ENCODE measurements around the gene DHTKD1. TPM values are rescaled to one million over a fixed set of nuclear protein-coding genes. Genes with fewer than 3 reads are reported as not detected.
"Not testable (repeated sequence)": the region's sequence is repeated elsewhere in the genome, so short reads cannot be mapped to it uniquely, and the experiment has no call there.

Gene DHTKD1
- total RNA-seq, 1 donor from 2014 or later = 27.8 TPM

- DNase-seq (ENCODE audit: low read depth in 2 of 2) = no peak
These were observed 5.8 kb upstream of the DHTKD1 start for GRCh38 chr10:12062754-12063482.

- no peak for DNase-seq (ENCODE audit: low read depth in 2 of 2)
These were observed 5.3 kb upstream of the DHTKD1 start for GRCh38 chr10:12063483-12063818.

- no peak for DNase-seq (ENCODE audit: low read depth in 2 of 2)
These were observed 1.4 kb upstream of the DHTKD1 start for GRCh38 chr10:12067336-12067735.

- not testable (repeated sequence) for DNase-seq (ENCODE audit: low read depth in 2 of 2)
These were observed 2.7 kb downstream of the DHTKD1 start for GRCh38 chr10:12071441-12071840.

- no peak for DNase-seq (ENCODE audit: low read depth in 2 of 2)
These were observed 4.8 kb downstream of the DHTKD1 start for GRCh38 chr10:12073526-12073925.

- DNase-seq (ENCODE audit: low read depth in 2 of 2) = no peak
These were observed 8.9 kb downstream of the DHTKD1 start for GRCh38 chr10:12077580-12078180.

GRCh38 chr10:12081470-12081869 lies 12.7 kb downstream of the DHTKD1 start:
- no peak for DNase-seq (ENCODE audit: low read depth in 2 of 2)

- peak in 1 of 2 donors; percentile 42 for DNase-seq (ENCODE audit: low read depth in 2 of 2)
These were observed 13.3 kb downstream of the DHTKD1 start for GRCh38 chr10:12081879-12082557.

- DNase-seq (ENCODE audit: low read depth in 2 of 2) = no peak
These were observed 20.2 kb downstream of the DHTKD1 start for GRCh38 chr10:12088919-12089318.

GRCh38 chr10:12091421-12091820 lies 22.7 kb downstream of the DHTKD1 start:
- no peak for DNase-seq (ENCODE audit: low read depth in 2 of 2)

- DNase-seq (ENCODE audit: low read depth in 2 of 2) = not testable (repeated sequence)
These were observed 28.6 kb downstream of the DHTKD1 start for GRCh38 chr10:12097361-12097760.

- DNase-seq (ENCODE audit: low read depth in 2 of 2) = no peak
These were observed 29.0 kb downstream of the DHTKD1 start for GRCh38 chr10:12097791-12098190.

GRCh38 chr10:12098966-12099365 lies 30.2 kb downstream of the DHTKD1 start:
- no peak for DNase-seq (ENCODE audit: low read depth in 2 of 2)

- no peak for DNase-seq (ENCODE audit: low read depth in 2 of 2)
These were observed 35.0 kb downstream of the DHTKD1 start for GRCh38 chr10:12103802-12104201.

GRCh38 chr10:12107781-12108180 lies 39.0 kb downstream of the DHTKD1 start:
- peak; percentile 45 to 74 for DNase-seq (ENCODE audit: low read depth in 2 of 2)

GRCh38 chr10:12109286-12109685 lies 40.5 kb downstream of the DHTKD1 start:
- no peak for DNase-seq (ENCODE audit: low read depth in 2 of 2)

GRCh38 chr10:12111528-12111927 lies 42.8 kb downstream of the DHTKD1 start:
- DNase-seq (ENCODE audit: low read depth in 2 of 2) = no peak

- DNase-seq (ENCODE audit: low read depth in 2 of 2) = no peak
These were observed 44.9 kb downstream of the DHTKD1 start for GRCh38 chr10:12113627-12114026.

- DNase-seq (ENCODE audit: low read depth in 2 of 2) = no peak
These were observed 52.9 kb downstream of the DHTKD1 start for GRCh38 chr10:12121673-12122072.

- DNase-seq (ENCODE audit: low read depth in 2 of 2) = peak; percentile 93 to 96
These were observed 60.7 kb downstream of the DHTKD1 start, which contains the start of gene SEC61A2 for GRCh38 chr10:12129222-12130111. Gene SEC61A2, plus strand, starts transcription at chr10:12129677. Its CDS starts 111 bp downstream, at chr10:12129788.

GRCh38 chr10:12130237-12130872 lies 61.6 kb downstream of the DHTKD1 start:
- peak; percentile 71 to 74 for DNase-seq (ENCODE audit: low read depth in 2 of 2)

Measured in lung microvascular endothelial cell (primary cell).